Immature natural killer cell (primary cell): Measurements from ENCODE around the gene GALR1. TPM values are rescaled to one million over a fixed set of nuclear protein-coding genes. Genes with fewer than 3 reads are reported as not detected.

Experiments used
- DNase-seq, 3 donors: peaks; one replicate each; pipeline ENCODE4 v3.0.0; 2022; ENCODE audit warnings: mixed read lengths in 1 of 3
- H3K27ac Mint-ChIP-seq, 6 donors: one replicate each; pipeline ENCODE4 v1.8.0; 2020; ENCODE audit warnings: mixed read lengths in 6 of 6, mild to moderate bottlenecking in 5 of 6, inconsistent platforms in 4 of 6, moderate library complexity in 3 of 6
- H3K27me3 Mint-ChIP-seq, 3 donors: one replicate each; pipeline ENCODE4 v1.8.0; 2020 to 2021; ENCODE audit warnings: low read depth in 3 of 3, mild to moderate bottlenecking in 3 of 3, mixed read lengths in 3 of 3, moderate library complexity in 3 of 3, inconsistent platforms in 1 of 3
- H3K36me3 Mint-ChIP-seq, 3 donors: one replicate each; pipeline ENCODE4 v1.8.0; 2020; ENCODE audit warnings: mixed read lengths in 3 of 3, inconsistent platforms in 2 of 3, mild to moderate bottlenecking in 2 of 3
- H3K4me1 Mint-ChIP-seq, 2 donors: one replicate each; pipeline ENCODE4 v1.8.0; 2020; ENCODE audit warnings: inconsistent platforms in 2 of 2, mild to moderate bottlenecking in 2 of 2, mixed read lengths in 2 of 2, moderate library complexity in 1 of 2
- H3K4me3 Mint-ChIP-seq, 5 donors: one replicate each; pipeline ENCODE4 v1.8.0; 2020; ENCODE audit warnings: mild to moderate bottlenecking in 5 of 5, mixed read lengths in 5 of 5, inconsistent platforms in 3 of 5, moderate library complexity in 3 of 5
- H3K9me3 Mint-ChIP-seq, 6 donors: one replicate each; pipeline ENCODE4 v1.8.0; 2020; ENCODE audit warnings: mild to moderate bottlenecking in 6 of 6, mixed read lengths in 6 of 6, inconsistent platforms in 4 of 6, moderate library complexity in 3 of 6
- polyA plus RNA-seq, 3 donors: library from polyadenylated mRNA; unstranded; fragments of 300-500 nt; fragmentation: Illumina TruSeq; gene quantifications; one replicate each; pipeline ENCODE4 v1.2.3, GENCODE V29; 2021

GALR1 gene, protein sequence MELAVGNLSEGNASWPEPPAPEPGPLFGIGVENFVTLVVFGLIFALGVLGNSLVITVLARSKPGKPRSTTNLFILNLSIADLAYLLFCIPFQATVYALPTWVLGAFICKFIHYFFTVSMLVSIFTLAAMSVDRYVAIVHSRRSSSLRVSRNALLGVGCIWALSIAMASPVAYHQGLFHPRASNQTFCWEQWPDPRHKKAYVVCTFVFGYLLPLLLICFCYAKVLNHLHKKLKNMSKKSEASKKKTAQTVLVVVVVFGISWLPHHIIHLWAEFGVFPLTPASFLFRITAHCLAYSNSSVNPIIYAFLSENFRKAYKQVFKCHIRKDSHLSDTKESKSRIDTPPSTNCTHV
- polyA plus RNA-seq, result not detected

GRCh38 chr18:77249569-77250500 lies at the start of gene GALR1:
TSS of gene GALR1 (plus strand) at chr18:77249848. CDS start at chr18:77250549, 701 bp downstream.
- peak within 1 kb of the TSS in 2 of 6 donors; percentile 63 to 71 for H3K27ac Mint-ChIP-seq
- peaks cover 33 to 54% (median 49%) of the 10 kb centered on the region in 3 donors for H3K27me3 Mint-ChIP-seq
- H3K4me1 Mint-ChIP-seq, result peaks cover 11 to 14% of the 10 kb centered on the region in 2 donors
- peaks cover 3 to 21% (median 8%) of the 10 kb centered on the region in 6 donors for H3K9me3 Mint-ChIP-seq
- peak within 1 kb of the TSS; percentile 54 to 84 (median 61) for H3K4me3 Mint-ChIP-seq
- peak in 1 of 3 donors; percentile 12 for DNase-seq
- peaks cover 0 to 10% (median 6%) of the 10 kb centered on the region in 3 donors for H3K36me3 Mint-ChIP-seq

- no peak for DNase-seq
- no peaks in the 10 kb centered on the region for H3K4me1 Mint-ChIP-seq
- peaks cover 0 to 4% (median 3%) of the 10 kb centered on the region in 3 donors for H3K27me3 Mint-ChIP-seq
- H3K4me3 Mint-ChIP-seq, result no peak overlapping the region
- no peaks in the 10 kb centered on the region for H3K36me3 Mint-ChIP-seq
- H3K27ac Mint-ChIP-seq, result no peak overlapping the region
- H3K9me3 Mint-ChIP-seq, result no peaks in the 10 kb centered on the region
Measured at GRCh38 chr18:77201506-77201905, 48.1 kb upstream of the GALR1 start.

DNA sequence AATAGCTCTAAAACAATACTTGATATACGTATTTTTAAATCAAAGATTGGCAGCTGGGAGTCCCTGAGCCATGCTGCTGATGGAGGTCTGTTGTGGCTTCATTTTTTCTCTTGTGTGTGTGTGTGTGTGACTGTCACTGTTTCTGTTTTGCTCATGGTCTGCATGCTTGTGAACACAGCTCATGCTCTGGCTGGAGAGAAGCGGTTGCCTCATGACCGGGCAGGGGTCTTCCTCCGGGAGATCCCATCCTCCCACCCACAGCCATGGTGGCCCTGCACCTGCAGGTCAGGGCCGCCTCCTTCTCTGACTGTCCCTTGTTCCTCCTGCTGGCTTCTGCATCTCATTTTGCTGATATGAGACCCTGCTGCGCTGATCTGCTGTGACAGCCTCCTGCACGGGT lies 47.3 kb upstream of the GALR1 start:
- no peaks in the 10 kb centered on the region for H3K36me3 Mint-ChIP-seq
- peaks cover 0 to 4% (median 3%) of the 10 kb centered on the region in 3 donors for H3K27me3 Mint-ChIP-seq
- H3K4me1 Mint-ChIP-seq, result peaks cover 3% of the 10 kb centered on the region in 2 donors
- H3K4me3 Mint-ChIP-seq, result no peak overlapping the region
- no peak overlapping the region for H3K27ac Mint-ChIP-seq
- no peak for DNase-seq
- H3K9me3 Mint-ChIP-seq, result no peaks in the 10 kb centered on the region

DNA sequence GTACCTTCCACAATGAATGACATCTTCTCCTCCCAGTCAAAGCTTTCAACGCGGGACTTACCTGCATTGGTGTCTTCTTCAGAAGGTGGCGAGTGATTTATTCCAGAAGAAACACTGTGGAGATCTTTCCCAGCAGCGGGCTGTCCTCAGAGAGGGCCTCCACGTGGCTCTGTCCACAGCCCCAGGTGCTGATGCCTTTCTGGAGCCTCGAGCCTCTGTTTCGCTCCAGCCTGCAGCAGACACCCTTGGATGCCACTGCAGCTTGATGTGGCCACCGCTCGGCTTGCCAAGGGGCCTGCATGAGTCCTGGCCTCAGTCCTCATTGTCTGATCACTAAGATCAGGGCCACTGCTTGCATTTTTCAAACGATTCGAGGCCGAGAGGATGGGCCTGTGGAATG lies 46.6 kb upstream of the GALR1 start:
- peaks cover 0 to 4% (median 3%) of the 10 kb centered on the region in 3 donors for H3K27me3 Mint-ChIP-seq
- no peak overlapping the region for H3K4me3 Mint-ChIP-seq
- no peak overlapping the region for H3K27ac Mint-ChIP-seq
- DNase-seq, result no peak
- H3K36me3 Mint-ChIP-seq, result no peaks in the 10 kb centered on the region
- peaks cover 7 to 10% of the 10 kb centered on the region in 2 donors for H3K4me1 Mint-ChIP-seq
- H3K9me3 Mint-ChIP-seq, result no peaks in the 10 kb centered on the region

DNA sequence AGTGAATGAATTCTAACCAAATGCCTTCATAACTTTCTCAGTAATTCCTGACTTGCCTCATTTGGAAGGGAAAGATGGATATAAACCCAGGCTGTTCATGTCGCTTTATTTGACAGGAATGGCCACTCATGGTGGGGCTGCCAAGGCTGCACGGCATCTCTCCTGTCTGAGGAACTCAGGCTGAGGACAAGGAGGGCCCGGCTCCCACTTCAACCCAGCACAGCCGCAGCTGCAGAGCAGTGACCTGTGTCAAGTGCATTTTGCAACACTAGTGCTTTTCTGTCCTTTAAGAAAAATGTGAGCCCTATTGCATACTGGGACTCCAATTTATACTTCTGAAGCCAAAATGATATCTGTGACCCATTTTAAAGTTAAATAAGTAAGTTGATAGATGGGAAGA lies 45.8 kb upstream of the GALR1 start:
- Mint-ChIP-seq H3K36me3 (no peaks in the 10 kb centered on the region), H3K27ac (no peak overlapping the region), H3K4me3 (no peak overlapping the region), H3K27me3 (peaks cover 1 to 7% (median 4%) of the 10 kb centered on the region in 3 donors), H3K4me1 (peaks cover 13 to 18% of the 10 kb centered on the region in 2 donors), H3K9me3 (no peaks in the 10 kb centered on the region)
- DNase-seq, result no peak

- Mint-ChIP-seq H3K4me3 (no peak overlapping the region), H3K27ac (no peak overlapping the region)
- no peak for DNase-seq
Measured at GRCh38 chr18:77205769-77206168, 43.9 kb upstream of the GALR1 start.

GRCh38 chr18:77206676-77207374 lies 42.8 kb upstream of the GALR1 start:
- Mint-ChIP-seq H3K36me3 (no peaks in the 10 kb centered on the region), H3K27me3 (peaks cover 0 to 10% (median 2%) of the 10 kb centered on the region in 3 donors), H3K4me3 (peak overlapping the region in 2 of 5 donors; percentile 24 to 50), H3K9me3 (no peaks in the 10 kb centered on the region), H3K4me1 (peaks cover 43 to 48% of the 10 kb centered on the region in 2 donors), H3K27ac (peak overlapping the region in 1 of 6 donors; percentile 26)
- DNase-seq, result no peak

More at GRCh38 chr18:77205769-77206168, 43.9 kb upstream of the GALR1 start:
- Mint-ChIP-seq H3K4me1 (peaks cover 32 to 37% of the 10 kb centered on the region in 2 donors), H3K9me3 (no peaks in the 10 kb centered on the region), H3K36me3 (no peaks in the 10 kb centered on the region), H3K27me3 (peaks cover 0 to 10% (median 2%) of the 10 kb centered on the region in 3 donors)

GRCh38 chr18:77207540-77207939 lies 42.1 kb upstream of the GALR1 start:
- DNase-seq, result peak; percentile 26 to 38 (median 32)
- Mint-ChIP-seq H3K36me3 (no peaks in the 10 kb centered on the region), H3K9me3 (no peaks in the 10 kb centered on the region), H3K4me1 (peaks cover 45 to 55% of the 10 kb centered on the region in 2 donors), H3K27me3 (peaks cover 1 to 9% (median 2%) of the 10 kb centered on the region in 3 donors), H3K27ac (peak overlapping the region in 5 of 6 donors; percentile 26 to 87 (median 76)), H3K4me3 (peak overlapping the region; percentile 3 to 60 (median 50))

- DNase-seq, result peak; percentile 53 to 62 (median 58)
- no peaks in the 10 kb centered on the region for H3K9me3 Mint-ChIP-seq
Measured at GRCh38 chr18:77208964-77209363, 40.7 kb upstream of the GALR1 start.

DNA sequence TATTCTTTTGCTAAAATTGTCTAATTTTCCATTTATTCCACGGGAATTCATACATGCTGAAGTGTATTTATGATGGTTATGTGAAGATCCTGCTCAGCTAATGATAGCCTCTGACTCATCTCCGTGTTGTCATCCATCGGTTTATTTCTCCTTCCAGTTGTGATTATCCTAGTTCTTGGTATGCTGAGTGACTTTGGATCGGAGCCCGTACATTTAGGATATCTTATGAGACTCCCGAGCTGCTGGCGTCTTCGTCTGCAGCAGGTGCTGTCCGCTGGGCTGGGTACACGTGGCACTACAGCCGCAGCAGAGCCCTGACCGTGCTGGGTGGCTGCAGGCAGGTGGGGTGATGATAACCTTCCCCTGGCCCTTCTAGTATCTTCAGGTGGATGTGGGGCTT lies 40.1 kb upstream of the GALR1 start:
- Mint-ChIP-seq H3K36me3 (peaks cover 0 to 3% (median 0%) of the 10 kb centered on the region in 3 donors), H3K27ac (peak overlapping the region; percentile 94 to 97 (median 97)), H3K4me3 (peak overlapping the region; percentile 80 to 96 (median 85)), H3K9me3 (no peaks in the 10 kb centered on the region), H3K4me1 (peaks cover 45 to 57% of the 10 kb centered on the region in 2 donors), H3K27me3 (peaks cover 2 to 9% (median 3%) of the 10 kb centered on the region in 3 donors)
- no peak for DNase-seq

More at GRCh38 chr18:77208964-77209363, 40.7 kb upstream of the GALR1 start:
- Mint-ChIP-seq H3K36me3 (no peaks in the 10 kb centered on the region), H3K4me3 (peak overlapping the region; percentile 80 to 96 (median 85)), H3K27ac (peak overlapping the region; percentile 94 to 97 (median 97)), H3K27me3 (peaks cover 2 to 9% (median 3%) of the 10 kb centered on the region in 3 donors), H3K4me1 (peaks cover 45 to 57% of the 10 kb centered on the region in 2 donors)

- H3K4me1 Mint-ChIP-seq, result peaks cover 45 to 57% of the 10 kb centered on the region in 2 donors
- H3K27me3 Mint-ChIP-seq, result peaks cover 2 to 9% (median 3%) of the 10 kb centered on the region in 3 donors
- peak overlapping the region; percentile 80 to 96 (median 85) for H3K4me3 Mint-ChIP-seq
- no peaks in the 10 kb centered on the region for H3K9me3 Mint-ChIP-seq
- peaks cover 0 to 3% (median 0%) of the 10 kb centered on the region in 3 donors for H3K36me3 Mint-ChIP-seq
- no peak for DNase-seq
- H3K27ac Mint-ChIP-seq, result peak overlapping the region; percentile 86 to 97 (median 96)
Measured at GRCh38 chr18:77210249-77210648, 39.4 kb upstream of the GALR1 start.

GRCh38 chr18:77218642-77219041 lies 31.0 kb upstream of the GALR1 start:
- Mint-ChIP-seq H3K27ac (peak overlapping the region; percentile 34 to 83 (median 78)), H3K4me1 (peaks cover 42 to 51% of the 10 kb centered on the region in 2 donors), H3K4me3 (peak overlapping the region; percentile 14 to 64 (median 54)), H3K36me3 (peaks cover 0 to 9% (median 0%) of the 10 kb centered on the region in 3 donors), H3K27me3 (peaks cover 0 to 1% (median 0%) of the 10 kb centered on the region in 3 donors), H3K9me3 (peaks cover 0 to 1% (median 0%) of the 10 kb centered on the region in 6 donors)
- DNase-seq, result peak in 2 of 3 donors; percentile 20 to 30

- peaks cover 0 to 1% (median 0%) of the 10 kb centered on the region in 6 donors for H3K9me3 Mint-ChIP-seq
- H3K27me3 Mint-ChIP-seq, result peaks cover 0 to 1% (median 0%) of the 10 kb centered on the region in 3 donors
- peak overlapping the region; percentile 55 to 80 (median 75) for H3K4me3 Mint-ChIP-seq
- peak overlapping the region in 5 of 6 donors; percentile 65 to 83 (median 78) for H3K27ac Mint-ChIP-seq
- peak; percentile 44 to 58 (median 48) for DNase-seq
- H3K36me3 Mint-ChIP-seq, result peaks cover 0 to 6% (median 0%) of the 10 kb centered on the region in 3 donors
- H3K4me1 Mint-ChIP-seq, result peaks cover 42 to 51% of the 10 kb centered on the region in 2 donors
Measured at GRCh38 chr18:77220726-77221125, 28.9 kb upstream of the GALR1 start.
